ENCODE measurements around the gene FGD2.

GRCh38 chr6:36964908-36965307, 40.5 kb upstream of the FGD2 start:
- TF ChIP-seq CTCF (IDR thresholded peaks at IDR 0.05; ENCODE audit: extremely low read depth in 1 of 2, insufficient read depth in 1 of 2, low read depth in 1 of 2, low read length in 2 of 2) (no peak), EZH2 (IDR thresholded peaks at IDR 0.05; ENCODE audit: borderline replicate concordance, low read depth, low read length, severe bottlenecking) (no peak), POLR2A (IDR thresholded peaks at IDR 0.05; ENCODE audit: low read depth, low read length) (no peak), MYC (IDR thresholded peaks at IDR 0.05; ENCODE audit: low read depth, low read length) (no peak), JUN (IDR thresholded peaks at IDR 0.05; ENCODE audit: borderline replicate concordance, insufficient read depth, insufficient read length, low read depth) (no peak), POLR2AphosphoS5 (IDR thresholded peaks at IDR 0.05; ENCODE audit: insufficient read depth, low read depth, low read length) (no peak), FOS (IDR thresholded peaks at IDR 0.05; ENCODE audit: borderline replicate concordance, insufficient read depth, low read length) (no peak), MAX (IDR thresholded peaks at IDR 0.05; ENCODE audit: insufficient read depth, insufficient read length) (no peak), GATA2 (IDR thresholded peaks at IDR 0.05; ENCODE audit: insufficient read depth, insufficient read length, low read depth, low read length) (no peak)

All from endothelial cell of umbilical vein (primary cell).